ACC112 (cell line): ENCODE data around the gene PDF.

Experiments used
- H2AFZ ChIP-seq: fragments of 200-600 bp; sonication (generic); one replicate; pipeline ENCODE4 v1.6.0; 2017; ENCODE audit warnings: antibody characterized with exemption, low read length; ENCODE audit not compliant: unreplicated experiment
- H3K27ac ChIP-seq: fragments of 200-600 bp; sonication (generic); 2 replicates; pipeline ENCODE4 v1.5.1; 2014; ENCODE audit warnings: low read depth, mild to moderate bottlenecking, antibody characterized with exemption, low read length, moderate library complexity
- H3K27me3 ChIP-seq: fragments of 200-600 bp; sonication (generic); 2 replicates; pipeline ENCODE4 v1.6.1; 2014; ENCODE audit warnings: mild to moderate bottlenecking, antibody characterized with exemption, low read length, moderate library complexity, mixed read lengths; ENCODE audit not compliant: insufficient read depth
- H3K36me3 ChIP-seq: fragments of 200-600 bp; sonication (generic); 2 replicates; pipeline ENCODE4 v1.6.1; 2016; ENCODE audit warnings: mild to moderate bottlenecking, antibody characterized with exemption, low read length, moderate library complexity, mixed read lengths; ENCODE audit not compliant: insufficient read depth
- H3K4me1 ChIP-seq: fragments of 200-600 bp; sonication (generic); one replicate; pipeline ENCODE4 v1.6.1; 2016; ENCODE audit warnings: low read length, mixed read lengths; ENCODE audit not compliant: insufficient read depth, unreplicated experiment, control insufficient read depth
- H3K4me3 ChIP-seq: fragments of 200-600 bp; sonication (generic); 2 replicates; pipeline ENCODE4 v1.5.1; 2014; ENCODE audit warnings: mild to moderate bottlenecking, low read depth, low read length
- H3K79me2 ChIP-seq: fragments of 200-600 bp; sonication (generic); one replicate; pipeline ENCODE4 v1.6.0; 2016; ENCODE audit warnings: low read length; ENCODE audit not compliant: control insufficient read depth, unreplicated experiment, insufficient read depth

Gene PDF

DNA sequence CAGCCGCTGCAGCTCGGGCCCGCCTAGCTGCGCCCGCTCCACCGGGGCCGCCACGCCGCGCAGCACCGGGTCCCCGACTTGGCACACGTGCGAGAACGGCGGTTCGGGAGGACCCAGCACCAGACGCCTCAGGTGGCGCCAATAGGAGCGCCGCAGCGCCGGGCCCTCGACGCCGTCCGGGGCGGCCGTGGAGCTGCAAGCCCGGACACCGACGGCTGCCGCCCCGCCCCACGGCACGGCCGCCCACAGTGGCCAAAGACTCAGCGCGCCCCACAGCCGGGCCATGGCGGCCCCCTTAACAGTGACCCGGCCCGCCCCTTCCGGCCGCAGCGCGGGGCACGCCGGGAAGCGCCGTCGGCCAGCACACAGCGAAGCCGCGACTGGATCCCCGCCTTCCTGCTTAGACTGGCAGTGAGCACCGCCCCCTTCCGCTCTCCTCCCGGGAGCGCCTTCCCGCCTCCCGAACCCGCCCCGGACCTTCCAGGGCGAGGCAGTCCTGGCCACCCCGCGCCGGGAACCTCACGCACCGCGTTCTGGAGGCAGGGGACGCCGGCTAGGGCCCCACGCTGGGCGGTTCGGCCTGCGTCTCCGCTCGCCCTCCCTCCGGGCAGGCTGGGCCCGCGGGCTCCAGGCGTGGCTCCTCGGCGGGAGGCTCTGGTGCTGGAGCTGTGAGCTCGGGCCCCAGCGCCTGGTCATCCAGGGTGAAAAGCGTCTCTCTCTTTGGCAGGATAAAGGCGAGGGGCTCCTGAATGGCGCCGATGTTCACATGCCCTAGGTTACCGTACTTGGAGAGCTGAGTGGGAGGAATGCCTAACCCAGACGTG, at the start of gene PDF:
Gene PDF (minus strand): TSS at position 303 of the 824 bp plus-strand sequence. CDS start 18 bp downstream, at position 285.
- H3K79me2 ChIP-seq, result peaks cover 43% of the 10 kb centered on the region
- H3K4me1 ChIP-seq, result peaks cover 13% of the 10 kb centered on the region
- no peaks in the 10 kb centered on the region for H3K27me3 ChIP-seq
- peak within 1 kb of the TSS; percentile 93 for H3K4me3 ChIP-seq
- peaks cover 8% of the 10 kb centered on the region; the same call in 1 of the 2 replicates for H3K36me3 ChIP-seq
- H2AFZ ChIP-seq, result peak within 1 kb of the TSS; percentile 21
- H3K27ac ChIP-seq, result peak within 1 kb of the TSS; percentile 55

GRCh38 chr16:69378760-69379159, 48.4 kb upstream of the PDF start:
- Histone ChIP-seq H3K27me3 (no peaks in the 10 kb centered on the region), H2AFZ (no peak overlapping the region), H3K4me3 (no peak overlapping the region), H3K36me3 (peaks cover 32% of the 10 kb centered on the region), H3K79me2 (peaks cover 22% of the 10 kb centered on the region), H3K4me1 (peaks cover 25% of the 10 kb centered on the region), H3K27ac (peak overlapping the region; percentile 54)

GRCh38 chr16:69378036-69378435, 47.6 kb upstream of the PDF start:
- H3K27ac ChIP-seq, result peak overlapping the region; percentile 54
- no peaks in the 10 kb centered on the region for H3K27me3 ChIP-seq
- H2AFZ ChIP-seq, result no peak overlapping the region
- peaks cover 25% of the 10 kb centered on the region for H3K36me3 ChIP-seq
- H3K4me3 ChIP-seq, result no peak overlapping the region
- H3K4me1 ChIP-seq, result peaks cover 25% of the 10 kb centered on the region
- H3K79me2 ChIP-seq, result peaks cover 17% of the 10 kb centered on the region

DNA sequence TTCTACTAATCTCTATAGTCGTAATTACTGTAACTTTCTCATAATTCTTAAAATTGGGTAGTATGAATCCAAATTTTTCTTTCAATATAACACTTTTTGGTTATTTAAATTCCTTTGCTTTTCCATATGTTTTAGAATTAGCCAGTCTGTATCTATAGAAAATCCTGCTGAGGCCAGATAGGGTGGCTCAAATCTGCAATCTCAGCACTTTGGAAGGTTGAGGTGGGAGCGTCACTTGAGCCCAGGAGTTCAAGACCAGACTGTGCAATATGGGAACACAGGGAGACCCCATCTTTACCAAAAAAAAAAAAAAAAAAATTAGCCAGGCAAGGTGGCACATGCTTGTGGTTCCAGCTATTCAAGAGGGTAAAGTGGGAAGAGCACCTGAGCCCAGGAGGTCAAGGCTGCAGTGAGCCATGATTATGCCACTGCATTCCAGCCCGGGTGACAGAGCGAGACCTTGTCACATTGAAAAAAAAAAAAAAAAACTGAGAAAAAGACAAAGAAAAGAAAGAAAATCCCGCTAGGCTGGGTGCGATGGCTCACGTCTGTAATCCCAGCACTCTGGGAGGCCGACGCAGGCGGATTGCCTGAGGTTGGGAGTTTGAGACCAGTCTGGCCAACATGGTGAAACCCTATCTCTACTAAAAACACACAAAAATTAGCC, 46.1 kb upstream of the PDF start:
- peaks cover 23% of the 10 kb centered on the region for H3K4me1 ChIP-seq
- no peak overlapping the region for H2AFZ ChIP-seq
- H3K27me3 ChIP-seq, result no peaks in the 10 kb centered on the region
- peaks cover 11% of the 10 kb centered on the region for H3K79me2 ChIP-seq
- H3K27ac ChIP-seq, result no peak overlapping the region
- no peak overlapping the region for H3K4me3 ChIP-seq
- peaks cover 19% of the 10 kb centered on the region; the same call in 1 of the 2 replicates for H3K36me3 ChIP-seq

DNA sequence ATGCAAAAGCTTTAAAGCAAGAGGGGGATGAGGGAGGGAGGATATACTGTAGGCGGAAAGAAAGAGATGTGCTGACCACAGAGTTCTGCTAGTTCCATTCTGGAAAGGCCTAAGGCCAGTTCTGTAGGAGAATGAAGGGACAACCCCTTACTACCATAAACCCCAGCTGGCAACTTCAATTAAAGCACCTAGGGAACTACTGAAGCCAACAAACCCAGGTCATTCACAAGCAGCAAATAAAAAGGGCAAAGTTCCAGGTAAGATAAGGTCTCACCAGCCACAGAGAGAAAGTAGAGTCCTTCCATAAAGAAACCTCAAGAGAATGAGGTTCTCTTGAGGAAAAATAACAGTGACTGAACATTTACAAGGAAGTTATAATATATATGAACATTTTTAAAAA, 42.6 kb upstream of the PDF start:
- H3K36me3 ChIP-seq, result peaks cover 26% of the 10 kb centered on the region
- H3K27me3 ChIP-seq, result no peaks in the 10 kb centered on the region
- H2AFZ ChIP-seq, result no peak overlapping the region
- peaks cover 2% of the 10 kb centered on the region for H3K4me1 ChIP-seq
- no peak overlapping the region for H3K27ac ChIP-seq
- peaks cover 11% of the 10 kb centered on the region for H3K79me2 ChIP-seq
- H3K4me3 ChIP-seq, result no peak overlapping the region

- Histone ChIP-seq H3K36me3 (peaks cover 28% of the 10 kb centered on the region), H3K79me2 (peaks cover 11% of the 10 kb centered on the region), H3K4me3 (no peak overlapping the region), H2AFZ (no peak overlapping the region), H3K27ac (no peak overlapping the region), H3K4me1 (no peaks in the 10 kb centered on the region), H3K27me3 (no peaks in the 10 kb centered on the region)
Observed at GRCh38 chr16:69371564-69371963, 41.2 kb upstream of the PDF start.

- Histone ChIP-seq H3K27me3 (no peaks in the 10 kb centered on the region), H2AFZ (no peak overlapping the region), H3K4me3 (no peak overlapping the region), H3K79me2 (peaks cover 7% of the 10 kb centered on the region), H3K36me3 (peaks cover 33% of the 10 kb centered on the region), H3K4me1 (no peaks in the 10 kb centered on the region), H3K27ac (no peak overlapping the region)
Observed at GRCh38 chr16:69368866-69369265, 38.5 kb upstream of the PDF start.

DNA sequence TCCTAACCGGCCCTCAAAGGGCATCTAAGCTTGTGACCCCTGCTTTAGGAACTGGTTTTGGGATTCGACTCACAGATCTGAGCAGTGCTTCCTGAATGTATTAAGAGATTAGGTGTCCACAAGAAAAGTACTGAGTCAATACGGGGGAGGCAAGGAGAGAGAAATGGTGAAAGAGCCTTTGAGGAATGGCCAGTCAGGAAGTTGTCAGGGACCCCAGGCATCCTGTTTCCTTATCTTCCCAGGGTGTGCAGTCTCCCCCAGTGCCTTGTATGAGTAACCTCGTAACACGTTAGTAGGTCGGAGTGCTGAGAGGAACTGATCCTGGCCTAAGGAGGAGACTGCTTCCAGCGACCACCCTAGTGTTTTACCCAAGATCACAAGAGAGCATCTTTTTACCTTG, 37.6 kb upstream of the PDF start:
- Histone ChIP-seq H3K79me2 (peaks cover 3% of the 10 kb centered on the region), H3K27me3 (no peaks in the 10 kb centered on the region), H3K36me3 (peaks cover 33% of the 10 kb centered on the region), H3K27ac (no peak overlapping the region), H3K4me1 (no peaks in the 10 kb centered on the region), H2AFZ (no peak overlapping the region), H3K4me3 (no peak overlapping the region)

DNA sequence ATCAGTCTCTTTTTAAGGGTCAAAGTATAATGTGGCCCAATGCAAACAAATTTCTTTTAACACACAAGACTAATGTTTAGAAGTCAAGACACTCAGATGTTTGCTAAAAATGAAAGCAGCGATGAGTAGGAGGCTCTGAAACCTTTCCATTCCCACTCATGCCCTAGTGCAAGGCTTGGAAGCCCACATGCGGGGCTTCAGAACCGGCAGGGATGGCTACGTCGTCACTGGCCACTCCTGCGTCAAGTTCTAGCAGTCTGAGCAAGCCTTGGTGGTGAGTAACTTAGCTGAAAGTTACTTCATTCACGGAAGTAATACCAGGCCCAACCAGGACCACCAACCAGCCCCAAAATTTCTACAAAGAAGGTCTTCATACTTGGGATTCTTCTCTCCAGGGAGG, 36.0 kb upstream of the PDF start:
- H2AFZ ChIP-seq, result no peak overlapping the region
- no peaks in the 10 kb centered on the region for H3K4me1 ChIP-seq
- H3K27ac ChIP-seq, result no peak overlapping the region
- H3K79me2 ChIP-seq, result no peaks in the 10 kb centered on the region
- no peaks in the 10 kb centered on the region for H3K27me3 ChIP-seq
- no peak overlapping the region for H3K4me3 ChIP-seq
- peaks cover 26% of the 10 kb centered on the region for H3K36me3 ChIP-seq

GRCh38 chr16:69365901-69366300, 35.5 kb upstream of the PDF start:
- H3K4me1 ChIP-seq, result no peaks in the 10 kb centered on the region
- no peak overlapping the region for H3K4me3 ChIP-seq
- H3K27me3 ChIP-seq, result no peaks in the 10 kb centered on the region
- peaks cover 26% of the 10 kb centered on the region for H3K36me3 ChIP-seq
- H3K27ac ChIP-seq, result no peak overlapping the region
- no peaks in the 10 kb centered on the region for H3K79me2 ChIP-seq
- H2AFZ ChIP-seq, result no peak overlapping the region

DNA sequence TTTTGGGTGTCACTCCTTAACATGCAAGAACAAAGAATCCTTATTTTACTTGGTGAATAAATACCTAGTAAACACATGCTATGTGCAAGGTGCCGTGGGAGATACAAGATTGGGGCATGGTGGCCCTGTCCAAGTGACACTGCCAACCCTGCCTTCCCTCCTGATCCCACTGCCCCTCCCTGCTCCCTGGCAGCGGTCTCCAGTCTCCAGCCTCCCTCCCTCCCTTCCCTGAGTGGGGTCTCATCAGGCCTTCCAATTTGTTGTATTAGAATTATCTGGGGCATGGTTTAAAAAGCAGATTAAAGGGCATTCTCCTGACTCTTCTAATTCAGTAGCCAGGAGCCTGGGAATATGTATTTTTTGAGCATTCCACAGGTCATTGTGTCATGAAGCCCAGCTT, 33.7 kb upstream of the PDF start:
- no peak overlapping the region for H3K27ac ChIP-seq
- no peak overlapping the region for H2AFZ ChIP-seq
- H3K4me3 ChIP-seq, result no peak overlapping the region
- no peaks in the 10 kb centered on the region for H3K27me3 ChIP-seq
- no peaks in the 10 kb centered on the region for H3K4me1 ChIP-seq
- peaks cover 12% of the 10 kb centered on the region; the same call in 1 of the 2 replicates for H3K36me3 ChIP-seq
- H3K79me2 ChIP-seq, result no peaks in the 10 kb centered on the region
